CD8-positive, alpha-beta memory T cell (primary cell): Measurements from ENCODE around the gene KRT77. TPM values are rescaled to one million over a fixed set of nuclear protein-coding genes. Genes with fewer than 3 reads are reported as not detected.

Experiments used
- CTCF ChIA-PET: fragments of 350-600 bp; sonication (Branson Sonifier 250); formaldehyde crosslinking; loops from one replicate; lab custom pipeline; 2021; ENCODE audit warnings: antibody characterized with exemption; lab: Charles Lee
- POLR2A ChIA-PET: fragments of 350-600 bp; sonication (Branson Sonifier 250); formaldehyde crosslinking; loops from one replicate; lab custom pipeline; 2021; ENCODE audit warnings: antibody characterized with exemption; lab: Charles Lee
- DNase-seq, 5 donors: peaks; one replicate each; pipeline versions ENCODE4 v3.0.0 to v3.0.0-alpha.2; 2020 to 2022; ENCODE audit warnings: mixed read lengths in 1 of 5
- H3K27ac ChIP-seq: one replicate; pipeline ENCODE4 v1.7.0; 2013; ENCODE audit warnings: low read depth, mild to moderate bottlenecking, low read length, moderate library complexity
- H3K27me3 ChIP-seq: 2 replicates; pipeline ENCODE4 v1.7.0; 2013; ENCODE audit warnings: low read length, mild to moderate bottlenecking; ENCODE audit not compliant: insufficient read depth, poor library complexity, severe bottlenecking
- H3K36me3 ChIP-seq: 2 replicates; pipeline ENCODE4 v1.7.0; 2013; ENCODE audit warnings: mild to moderate bottlenecking, low read length, moderate library complexity; ENCODE audit not compliant: insufficient read depth
- H3K4me1 ChIP-seq: 2 replicates; pipeline ENCODE4 v1.7.0; 2013; ENCODE audit warnings: mild to moderate bottlenecking, low read length, moderate library complexity; ENCODE audit not compliant: insufficient read depth
- H3K4me3 ChIP-seq: 2 replicates; pipeline ENCODE4 v1.7.0; 2013; ENCODE audit warnings: mild to moderate bottlenecking, low read length
- H3K9me3 ChIP-seq: 2 replicates; pipeline ENCODE4 v1.7.0; 2013; ENCODE audit warnings: mild to moderate bottlenecking, low read length
- H3K27ac Mint-ChIP-seq, 8 donors: one replicate each; pipeline ENCODE4 v1.8.0; 2020 to 2021; ENCODE audit warnings: mixed read lengths in 8 of 8, mild to moderate bottlenecking in 6 of 8, inconsistent platforms in 3 of 8, moderate library complexity in 3 of 8
- H3K27me3 Mint-ChIP-seq, 2 donors: one replicate each; pipeline ENCODE4 v1.8.0; 2020 to 2021; ENCODE audit warnings: mixed read lengths in 2 of 2, mild to moderate bottlenecking in 1 of 2, moderate library complexity in 1 of 2
- H3K36me3 Mint-ChIP-seq, 3 donors: one replicate each; pipeline ENCODE4 v1.8.0; 2020 to 2021; ENCODE audit warnings: mixed read lengths in 3 of 3, inconsistent platforms in 1 of 3, mild to moderate bottlenecking in 1 of 3
- H3K4me1 Mint-ChIP-seq, 3 donors: one replicate each; pipeline ENCODE4 v1.8.0; 2020 to 2021; ENCODE audit warnings: mixed read lengths in 3 of 3, inconsistent platforms in 1 of 3, mild to moderate bottlenecking in 1 of 3
- H3K4me3 Mint-ChIP-seq, 7 donors: one replicate each; pipeline ENCODE4 v1.8.0; 2020 to 2021; ENCODE audit warnings: mixed read lengths in 7 of 7, mild to moderate bottlenecking in 6 of 7, moderate library complexity in 4 of 7, inconsistent platforms in 2 of 7
- H3K9me3 Mint-ChIP-seq, 5 donors: one replicate each; pipeline ENCODE4 v1.8.0; 2020 to 2022; ENCODE audit warnings: mixed read lengths in 5 of 5, mild to moderate bottlenecking in 3 of 5, moderate library complexity in 2 of 5, inconsistent platforms in 1 of 5
- polyA plus RNA-seq: library from polyadenylated mRNA; unstranded; fragments of 300-500 nt; fragmentation: Illumina TruSeq; gene quantifications from one replicate; pipeline ENCODE4 v1.2.3, GENCODE V29; 2021
- total RNA-seq, 2 experiments: library from RNA; stranded (reverse); gene quantifications; one replicate each; pipeline ENCODE4 v1.2.3, GENCODE V29; 2021

The KRT77 gene
- total and polyA plus RNA-seq, 3 experiments from 2014 or later, result not detected

DNA sequence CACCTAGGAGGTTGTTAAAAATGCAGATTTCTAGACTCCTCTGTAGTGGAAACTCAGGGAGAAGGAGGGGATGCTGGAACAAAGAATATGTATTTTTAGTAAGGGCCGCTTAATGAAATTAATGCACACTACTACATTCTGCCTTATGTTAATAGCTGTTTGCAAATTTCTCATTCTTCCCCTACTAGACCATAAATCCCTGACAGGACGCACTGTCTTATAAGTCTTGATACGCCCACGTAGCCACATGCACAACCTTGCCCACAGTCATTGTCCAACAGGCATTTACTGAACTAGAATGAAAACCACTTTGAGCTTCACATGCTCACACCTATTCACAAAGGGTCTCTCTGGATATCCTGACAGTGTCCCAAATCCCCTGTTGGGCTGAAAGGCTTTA lies 61.9 kb downstream of the KRT77 start:
- peaks cover 2 to 4% (median 3%) of the 10 kb centered on the region in 3 donors for H3K36me3 Mint-ChIP-seq

More for the DNA sequence above, 61.9 kb downstream of the KRT77 start:
- no peaks in the 10 kb centered on the region for H3K36me3 ChIP-seq
- H3K4me3 Mint-ChIP-seq, result peak overlapping the region in 2 of 7 donors; percentile 7 to 8
- no peak overlapping the region for H3K4me3 ChIP-seq
- POLR2A ChIA-PET, result no interaction called here
- peaks cover 8 to 16% of the 10 kb centered on the region in 2 donors for H3K27me3 Mint-ChIP-seq
- DNase-seq, result no peak
- peaks cover 42 to 48% (median 44%) of the 10 kb centered on the region in 3 donors for H3K4me1 Mint-ChIP-seq
- CTCF ChIA-PET, result interaction anchor here (0.7 to 0.8 kb wide), 2 partner anchors 8 to 52 kb away, joined by 3 to 4 read pairs; no protein-coding TSS in a partner anchor
- H3K27ac ChIP-seq, result no peak overlapping the region
- peaks cover 56% of the 10 kb centered on the region for H3K4me1 ChIP-seq
- peak overlapping the region in 3 of 8 donors; percentile 21 to 77 (median 70) for H3K27ac Mint-ChIP-seq
- no peaks in the 10 kb centered on the region for H3K27me3 ChIP-seq
- H3K9me3 ChIP-seq, result no peaks in the 10 kb centered on the region
- peaks cover 0 to 7% (median 4%) of the 10 kb centered on the region in 5 donors for H3K9me3 Mint-ChIP-seq

Other genes with a start within 250 kb of the KRT77 start
- not detected for gene KRT6C, start 229.7 kb downstream of the KRT77 start, total RNA-seq
- not detected for gene KRT6C, start 229.7 kb downstream of the KRT77 start, polyA plus RNA-seq
- not detected for gene KRT6A, start 210.3 kb downstream of the KRT77 start, total RNA-seq
- not detected for gene KRT6A, start 210.3 kb downstream of the KRT77 start, polyA plus RNA-seq
- not detected for gene KRT5, start 183.1 kb downstream of the KRT77 start, total RNA-seq
- not detected for gene KRT5, start 183.1 kb downstream of the KRT77 start, polyA plus RNA-seq
- gene KRT71, start 150.4 kb downstream of the KRT77 start, total RNA-seq, result not detected
- not detected for gene KRT71, start 150.4 kb downstream of the KRT77 start, polyA plus RNA-seq
- not detected for gene KRT74, start 129.7 kb downstream of the KRT77 start, total RNA-seq
- not detected for gene KRT74, start 129.7 kb downstream of the KRT77 start, polyA plus RNA-seq
- not detected for gene KRT72, start 102.1 kb downstream of the KRT77 start, total RNA-seq
- not detected for gene KRT72, start 102.1 kb downstream of the KRT77 start, polyA plus RNA-seq
- gene KRT73, start 85.0 kb downstream of the KRT77 start, total RNA-seq, result under 1 TPM in 1 of 2 experiments, not detected in 1; 0.13 TPM
- gene KRT73, start 85.0 kb downstream of the KRT77 start, polyA plus RNA-seq, result 0.24 TPM
- not detected for gene KRT2, start 51.3 kb downstream of the KRT77 start, total RNA-seq
- 0.16 TPM for gene KRT2, start 51.3 kb downstream of the KRT77 start, polyA plus RNA-seq
- gene KRT1, start 23.1 kb downstream of the KRT77 start, total RNA-seq, result not detected
- gene KRT1, start 23.1 kb downstream of the KRT77 start, polyA plus RNA-seq, result 3.4 TPM
- gene KRT76, start 73.8 kb upstream of the KRT77 start, total RNA-seq, result not detected
- not detected for gene KRT76, start 73.8 kb upstream of the KRT77 start, polyA plus RNA-seq
- not detected for gene KRT3, start 92.6 kb upstream of the KRT77 start, total RNA-seq
- not detected for gene KRT3, start 92.6 kb upstream of the KRT77 start, polyA plus RNA-seq
- gene KRT4, start 110.6 kb upstream of the KRT77 start, total RNA-seq, result not detected
- gene KRT4, start 110.6 kb upstream of the KRT77 start, polyA plus RNA-seq, result not detected
- gene KRT79, start 130.8 kb upstream of the KRT77 start, total RNA-seq, result not detected
- not detected for gene KRT79, start 130.8 kb upstream of the KRT77 start, polyA plus RNA-seq
- gene KRT78, start 145.5 kb upstream of the KRT77 start, total RNA-seq, result not detected
- not detected for gene KRT78, start 145.5 kb upstream of the KRT77 start, polyA plus RNA-seq
- under 1 TPM in 1 of 2 experiments, not detected in 1; 0.46 TPM for gene KRT8, start 201.6 kb upstream of the KRT77 start, total RNA-seq
- 1.0 TPM for gene KRT8, start 201.6 kb upstream of the KRT77 start, polyA plus RNA-seq
- 1 to 10 TPM; 3.5 to 3.9 TPM for gene KRT18, start 245.6 kb upstream of the KRT77 start, total RNA-seq
- gene KRT18, start 245.6 kb upstream of the KRT77 start, polyA plus RNA-seq, result 4.0 TPM